Measurements from ENCODE around the gene PRAME. TPM values are rescaled to one million over a fixed set of nuclear protein-coding genes. Genes with fewer than 3 reads are reported as not detected.
"Not testable (repeated sequence)": the region's sequence is repeated elsewhere in the genome, so short reads cannot be mapped to it uniquely, and the experiment has no call there.

Gene PRAME
- total RNA-seq, 1 experiment from 2014 or later: not detected

- not testable (repeated sequence) for DNase-seq (ENCODE audit: low read depth)
Observed at GRCh38 chr22:22581524-22581923, 22.5 kb upstream of the PRAME start.

GRCh38 chr22:22579869-22580604 is 21.0 kb upstream of the PRAME start:
- no peak for DNase-seq (ENCODE audit: low read depth)

DNA sequence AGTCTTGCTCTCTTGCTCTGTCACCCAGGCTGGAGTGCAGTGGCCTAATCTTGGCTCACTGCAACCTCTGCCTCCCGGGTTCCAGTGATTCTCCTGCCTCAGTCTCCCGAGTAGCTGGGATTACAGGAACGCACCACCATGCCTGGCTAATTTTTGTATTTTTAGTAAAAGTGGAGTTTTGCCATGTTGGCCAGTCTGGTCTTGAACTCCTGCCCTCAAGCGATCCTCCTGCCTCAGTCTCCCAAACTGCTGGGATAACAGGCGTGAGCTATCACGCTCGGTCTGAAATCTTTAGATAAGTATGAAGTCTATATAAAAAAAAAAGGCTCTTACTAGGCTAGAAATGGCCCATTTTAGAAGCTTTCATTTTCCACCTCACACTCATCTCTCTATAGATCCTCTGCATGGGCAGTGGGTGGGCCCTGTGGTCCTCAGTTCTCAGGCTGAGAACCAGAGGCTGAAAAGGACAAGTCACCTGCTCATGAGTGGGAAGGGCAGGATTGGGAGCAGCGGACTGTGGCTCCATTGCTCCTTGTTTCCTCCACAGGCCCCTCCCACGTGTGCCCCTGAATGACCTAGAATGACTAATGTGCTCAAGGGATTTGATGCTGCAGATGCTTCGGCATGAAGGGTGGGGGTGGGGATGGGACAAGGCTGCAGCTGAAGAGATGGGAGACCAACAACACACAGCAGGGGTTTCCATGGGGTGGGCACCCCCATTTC is 19.8 kb upstream of the PRAME start:
- peak; percentile 67 for DNase-seq (ENCODE audit: low read depth)

- DNase-seq (ENCODE audit: low read depth): no peak
Observed at GRCh38 chr22:22576989-22577427, 17.9 kb upstream of the PRAME start.

GRCh38 chr22:22576244-22576988 is 17.4 kb upstream of the PRAME start:
- peak; percentile 30 for DNase-seq (ENCODE audit: low read depth)

DNA sequence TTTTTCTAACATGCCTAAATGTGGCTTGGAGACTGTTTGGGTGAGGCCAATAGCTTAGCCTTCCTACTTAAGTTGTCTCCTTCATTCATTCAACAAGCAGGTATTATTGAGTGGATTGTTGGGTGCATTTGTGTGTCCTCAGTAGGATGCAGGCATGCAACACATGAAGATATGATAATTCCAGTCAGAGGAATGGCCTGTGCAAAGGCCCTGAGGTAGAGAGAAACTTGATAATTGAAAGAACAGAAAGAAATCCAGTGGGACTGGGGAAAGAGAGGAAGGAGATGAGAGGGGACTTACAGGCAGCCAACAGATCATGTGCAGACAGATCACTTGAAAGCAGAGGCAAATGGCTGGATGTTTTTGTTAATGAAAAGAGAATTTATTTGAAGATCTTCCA is 15.3 kb upstream of the PRAME start:
- DNase-seq (ENCODE audit: low read depth): no peak

DNA sequence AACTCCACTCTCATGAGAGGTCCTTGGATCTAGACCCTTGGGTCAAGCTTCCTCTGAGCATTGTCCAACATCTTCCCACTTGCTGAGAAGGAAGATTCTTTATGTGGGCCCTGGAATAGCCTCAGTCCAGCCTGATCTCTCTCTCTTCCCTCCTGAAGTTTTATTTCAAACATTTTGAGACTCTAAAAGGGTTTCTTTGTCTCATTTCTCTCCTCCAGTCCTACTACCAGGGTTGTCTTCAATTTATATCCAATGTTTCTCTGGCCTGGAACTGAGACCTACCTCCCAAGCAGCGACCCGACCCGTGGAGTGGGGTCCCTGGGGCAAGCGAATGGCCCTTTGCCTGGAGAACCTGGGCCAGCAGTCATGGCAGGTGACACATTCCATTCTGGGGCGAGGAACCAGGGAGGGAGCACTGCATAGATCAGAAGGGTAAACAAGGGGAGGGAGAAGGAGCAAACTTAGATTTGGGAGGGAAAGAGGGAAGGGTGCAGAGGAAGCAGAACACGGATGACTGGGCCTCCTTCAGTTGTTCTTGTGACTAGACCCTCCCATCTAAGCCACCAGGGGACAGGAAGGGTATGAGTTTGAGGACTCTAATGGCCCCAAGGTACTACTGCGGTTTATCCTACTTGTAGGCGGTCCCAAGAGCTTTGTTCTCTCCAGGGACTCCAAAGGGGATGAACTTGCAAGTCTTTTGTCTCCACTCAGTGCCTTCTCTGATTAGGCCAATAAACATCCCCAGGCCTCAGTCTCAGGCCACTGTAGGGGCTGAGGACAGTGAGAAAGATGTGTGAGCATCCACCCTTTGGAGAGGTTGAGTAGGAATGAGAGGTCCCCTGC is 14.2 kb upstream of the PRAME start:
- no peak for DNase-seq (ENCODE audit: low read depth)

- no peak for DNase-seq (ENCODE audit: low read depth)
Observed at GRCh38 chr22:22571862-22572261, 12.8 kb upstream of the PRAME start.

DNA sequence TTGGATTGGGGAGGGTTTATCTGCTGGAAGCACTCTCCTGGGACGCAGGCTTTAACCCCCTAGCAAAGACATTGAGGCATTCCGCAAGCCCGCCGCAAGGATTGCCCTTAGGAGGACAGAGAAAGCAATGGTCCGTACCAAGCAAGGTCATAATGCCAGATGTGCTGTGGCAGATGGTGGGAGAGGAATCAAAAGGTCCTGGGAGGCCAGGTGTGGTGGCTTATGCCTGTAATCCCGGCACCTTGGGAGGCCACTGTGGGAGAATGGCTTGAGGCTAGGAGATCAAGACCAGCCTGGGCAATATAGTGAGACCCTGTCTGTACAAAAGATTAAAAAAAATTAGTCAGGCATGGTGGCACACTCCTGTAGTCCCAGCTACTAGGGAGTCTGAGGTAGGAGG is 12.4 kb upstream of the PRAME start:
- DNase-seq (ENCODE audit: low read depth): no peak

DNA sequence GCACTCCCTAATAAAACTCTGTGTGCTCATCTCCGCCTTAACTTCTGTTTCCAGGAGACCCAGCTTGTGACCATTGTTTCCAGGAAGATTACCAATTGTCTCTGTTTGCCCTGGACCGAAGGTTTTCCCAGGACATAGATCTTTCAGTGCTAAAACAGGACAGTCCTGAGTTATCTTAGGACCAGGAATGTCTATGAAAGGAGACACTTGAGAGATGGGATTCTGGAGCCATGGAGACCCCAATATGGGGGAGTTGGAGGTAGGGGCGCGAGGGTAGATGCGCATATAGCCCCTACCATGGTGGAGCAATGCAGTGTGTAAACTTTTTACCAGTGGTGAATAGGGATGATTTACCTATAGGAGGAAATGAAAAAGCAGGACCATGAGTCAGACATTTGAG is 10.2 kb upstream of the PRAME start:
- no peak for DNase-seq (ENCODE audit: low read depth)

DNA sequence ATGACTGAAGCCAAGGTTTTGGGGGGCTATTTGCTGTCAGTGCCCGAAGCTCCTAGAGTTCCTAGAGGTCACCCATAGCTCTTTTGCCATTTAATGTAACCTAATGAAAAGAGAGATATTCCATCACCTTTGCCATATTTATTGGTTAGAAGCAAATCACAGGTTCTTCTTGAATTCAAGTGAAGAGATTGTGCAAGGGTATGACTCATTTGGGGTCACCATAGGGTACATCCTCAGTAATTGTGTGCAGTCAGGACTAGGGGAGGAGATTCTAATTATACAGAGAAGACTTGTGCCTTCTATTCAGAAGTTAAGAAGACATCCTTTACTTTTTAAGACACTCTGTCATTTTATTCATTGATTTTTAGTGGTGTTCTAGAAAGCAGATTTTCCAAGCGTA is 6.9 kb upstream of the PRAME start:
- peak; percentile 34 for DNase-seq (ENCODE audit: low read depth)

- DNase-seq (ENCODE audit: low read depth): no peak
Observed at GRCh38 chr22:22558071-22558971, 744 bp downstream of the PRAME start.

GRCh38 chr22:22556995-22557925 is 1.8 kb downstream of the PRAME start:
- DNase-seq (ENCODE audit: low read depth): no peak

DNA sequence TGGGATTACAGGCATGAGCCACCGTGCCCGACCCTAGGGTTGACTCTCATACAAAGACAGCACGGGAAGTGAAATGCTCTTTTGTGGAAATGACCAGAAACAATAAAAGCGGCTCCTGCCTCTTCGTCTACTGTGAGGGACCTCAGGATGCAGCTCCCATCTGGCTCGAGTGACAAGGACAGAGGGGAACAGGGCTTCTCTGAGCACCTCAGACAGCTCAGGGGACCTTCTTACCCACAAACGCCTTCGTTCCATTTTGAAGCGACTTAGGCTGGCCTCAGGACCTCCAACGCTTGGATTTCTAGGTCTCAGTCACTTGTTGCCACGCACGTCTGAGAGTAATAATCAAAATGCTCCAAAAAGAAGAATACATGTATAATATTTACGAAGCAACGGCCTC is 2.5 kb downstream of the PRAME start:
- no peak for DNase-seq (ENCODE audit: low read depth)

- DNase-seq (ENCODE audit: low read depth): no peak
Observed at GRCh38 chr22:22555596-22555995, 3.5 kb downstream of the PRAME start.

DNA sequence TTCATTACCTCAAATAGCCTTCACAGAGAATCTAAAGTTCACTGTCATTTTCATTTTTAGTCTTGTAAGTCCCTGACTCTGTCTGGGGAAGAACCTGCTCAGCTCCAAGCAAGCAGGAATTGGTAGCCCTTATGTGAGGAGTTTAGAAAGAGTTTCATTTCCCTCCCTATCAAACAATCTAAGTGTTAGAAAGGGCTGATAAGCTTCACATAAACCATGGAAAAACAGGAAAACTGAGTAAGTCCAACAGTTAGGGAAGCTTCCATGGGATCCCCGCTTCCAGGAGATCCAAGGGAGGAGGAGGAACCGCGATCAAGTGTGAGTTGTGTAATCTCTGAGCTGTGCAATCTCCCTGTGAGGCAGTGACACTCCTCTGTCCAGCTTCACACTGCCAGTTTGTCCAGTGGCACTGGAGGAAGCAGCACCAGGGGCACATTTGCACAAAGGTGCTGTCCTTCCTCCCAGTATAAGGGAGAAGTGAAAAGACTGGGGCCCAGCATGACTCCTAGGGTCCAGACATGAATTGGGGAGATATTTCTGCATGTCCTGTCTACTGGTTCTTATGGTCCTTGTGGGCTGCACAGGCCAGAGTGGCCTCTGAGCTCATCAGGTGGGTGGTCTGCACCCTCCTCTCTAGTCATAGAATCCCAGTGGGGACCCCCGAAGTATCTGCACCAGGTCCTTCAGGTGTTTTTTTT is 4.3 kb downstream of the PRAME start:
- no peak for DNase-seq (ENCODE audit: low read depth)

- DNase-seq (ENCODE audit: low read depth): no peak
Observed at GRCh38 chr22:22553735-22554586, 5.1 kb downstream of the PRAME start.

DNA sequence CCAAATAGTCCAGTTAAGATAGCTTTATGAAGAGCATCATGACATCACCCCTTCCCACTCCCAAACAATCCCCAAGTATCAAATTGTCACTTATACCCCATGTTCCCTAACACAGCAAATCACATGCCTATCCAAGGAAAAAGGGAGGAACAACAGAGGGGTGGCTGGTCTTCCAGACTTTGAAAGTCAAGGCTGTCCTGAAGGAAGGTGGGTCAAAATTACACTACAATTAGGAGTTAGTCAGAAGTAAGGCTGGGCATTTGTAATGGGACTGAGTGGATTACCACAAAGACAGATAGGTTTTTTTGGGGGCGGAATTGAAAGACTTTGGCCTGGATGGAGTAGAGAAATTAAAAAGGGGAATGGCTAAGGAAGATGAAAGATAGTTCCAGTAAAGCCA is 5.9 kb downstream of the PRAME start:
- DNase-seq (ENCODE audit: low read depth): no peak

All from LHCN-M2 (cell line).